SKM-1 (cell line): ENCODE data around the gene TRAPPC5.
A peak's percentile ranks its signal among the peaks of the same experiment; 100 is the strongest.

Source experiments
- DNase-seq: peaks from one replicate; lab custom pipeline; 2025; ENCODE audit not compliant: unreplicated experiment; lab: John Stamatoyannopoulos, UW

The TRAPPC5 gene

GRCh38 chr19:7674010-7675005 is 6.3 kb upstream of the TRAPPC5 start:
- peak; percentile 65 for DNase-seq

GRCh38 chr19:7676376-7676775 is 4.3 kb upstream of the TRAPPC5 start:
- peak; percentile 74 for DNase-seq

GRCh38 chr19:7676854-7677253 is 3.8 kb upstream of the TRAPPC5 start, which contains the start of gene MCEMP1:
TSS of gene MCEMP1 (plus strand) at chr19:7677090. CDS start at chr19:7677121, 31 bp downstream.
- DNase-seq, result peak; percentile 74

- no peak for DNase-seq
These were observed 2.8 kb upstream of the TRAPPC5 start for GRCh38 chr19:7677669-7678311.

- DNase-seq, result no peak
These were observed 1.5 kb upstream of the TRAPPC5 start for GRCh38 chr19:7678971-7679751.

GRCh38 chr19:7679771-7680605 is 645 bp upstream of the TRAPPC5 start:
- DNase-seq, result no peak

- DNase-seq, result peak; percentile 97
These were observed 924 bp downstream of the TRAPPC5 start for GRCh38 chr19:7681340-7682174.

GRCh38 chr19:7682175-7682855 is 1.7 kb downstream of the TRAPPC5 start:
- DNase-seq, result no peak

GRCh38 chr19:7685546-7686445 is 5.2 kb downstream of the TRAPPC5 start:
- no peak for DNase-seq

- no peak for DNase-seq
These were observed 6.5 kb downstream of the TRAPPC5 start for GRCh38 chr19:7687177-7687576.

GRCh38 chr19:7689165-7689564 is 8.5 kb downstream of the TRAPPC5 start:
- DNase-seq, result no peak

GRCh38 chr19:7690779-7691258 is 10.2 kb downstream of the TRAPPC5 start:
- no peak for DNase-seq

GRCh38 chr19:7691497-7691896 is 10.9 kb downstream of the TRAPPC5 start:
- DNase-seq, result no peak

- DNase-seq, result no peak
These were observed 11.9 kb downstream of the TRAPPC5 start for GRCh38 chr19:7692417-7693088.

GRCh38 chr19:7694499-7694898 is 13.9 kb downstream of the TRAPPC5 start:
- DNase-seq, result no peak

- DNase-seq, result no peak
These were observed 17.2 kb downstream of the TRAPPC5 start for GRCh38 chr19:7697721-7698287.

GRCh38 chr19:7698583-7698982 is 17.9 kb downstream of the TRAPPC5 start:
- DNase-seq, result no peak
